ENCODE data around the gene ARHGAP11A. TPM values are rescaled to one million over a fixed set of nuclear protein-coding genes. Genes with fewer than 3 reads are reported as not detected.

ARHGAP11A gene
- total RNA-seq, 1 donor from 2014 or later = 143 TPM

DNA sequence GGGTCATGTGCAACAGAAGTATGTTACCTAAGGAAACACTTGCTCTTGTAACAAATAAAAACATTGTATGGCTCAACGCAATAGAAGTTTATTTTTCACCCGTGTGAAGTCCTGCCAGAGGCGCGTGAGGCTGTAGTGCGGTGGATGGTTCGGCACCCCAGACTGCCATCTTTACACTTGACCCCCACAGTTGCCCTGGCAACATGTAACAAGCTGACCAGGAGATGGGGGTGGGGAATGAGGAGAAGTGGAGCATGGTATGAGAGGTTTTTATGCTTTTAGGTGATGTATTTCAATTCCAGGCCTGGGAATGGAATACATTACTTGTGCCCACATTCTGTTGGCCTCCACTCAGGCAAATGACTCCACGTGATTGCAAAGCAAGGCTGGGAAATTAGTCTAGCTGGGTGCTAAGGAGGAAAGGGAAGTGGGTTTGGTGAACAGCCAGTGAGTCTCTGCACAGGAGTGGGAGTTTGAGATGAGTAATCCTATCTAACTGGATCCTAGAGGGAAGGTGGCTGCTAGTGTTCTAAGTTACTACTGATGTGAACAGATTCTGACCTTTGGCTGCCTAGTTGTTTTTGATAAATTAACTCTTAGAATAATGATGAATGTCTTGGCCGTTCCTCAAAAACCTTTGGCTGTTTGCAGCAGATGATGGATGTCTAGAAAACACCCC, 68.7 kb downstream of the ARHGAP11A start:
- intact Hi-C loops (cut with micrococcal nuclease) = no loop called here

DNA sequence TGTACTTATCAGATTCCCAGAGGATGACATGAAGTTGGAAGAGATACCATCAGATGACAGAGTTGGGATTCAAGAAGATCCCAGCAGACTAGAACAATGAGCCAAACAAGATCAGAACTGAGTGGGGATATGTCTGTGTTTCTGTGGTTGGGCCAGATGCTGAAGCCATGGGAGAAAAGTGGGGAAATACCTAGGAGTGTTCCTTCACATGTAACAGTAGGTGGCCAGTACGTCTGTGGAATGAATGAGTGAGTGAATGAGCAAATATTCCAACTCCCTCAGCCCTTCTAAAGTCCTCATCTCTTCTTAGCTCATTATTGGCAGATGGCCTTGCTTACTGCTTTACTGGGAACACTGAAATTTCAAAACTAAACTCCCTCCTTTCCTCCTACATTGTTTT, 70.3 kb downstream of the ARHGAP11A start:
- intact Hi-C loops (cut with micrococcal nuclease) = no loop called here

DNA sequence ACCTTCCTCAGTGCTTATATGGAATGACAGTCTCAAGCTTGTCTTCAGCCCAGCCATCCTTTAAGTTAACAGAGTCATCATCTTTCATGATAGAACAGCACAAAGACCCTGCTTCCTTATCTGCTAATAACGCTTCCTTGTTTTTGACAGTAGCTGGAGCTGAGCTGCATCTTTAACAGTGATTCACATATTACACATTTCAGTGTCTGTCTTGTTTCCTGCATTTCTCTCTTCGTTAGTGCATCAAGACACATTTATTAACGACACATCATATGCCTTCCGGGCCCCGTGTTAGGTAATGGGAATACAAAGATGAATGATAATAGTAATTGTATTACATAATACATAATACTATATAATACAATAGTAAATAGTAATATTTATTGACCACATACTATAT, 72.3 kb downstream of the ARHGAP11A start:
- intact Hi-C loops (cut with micrococcal nuclease) = no loop called here

DNA sequence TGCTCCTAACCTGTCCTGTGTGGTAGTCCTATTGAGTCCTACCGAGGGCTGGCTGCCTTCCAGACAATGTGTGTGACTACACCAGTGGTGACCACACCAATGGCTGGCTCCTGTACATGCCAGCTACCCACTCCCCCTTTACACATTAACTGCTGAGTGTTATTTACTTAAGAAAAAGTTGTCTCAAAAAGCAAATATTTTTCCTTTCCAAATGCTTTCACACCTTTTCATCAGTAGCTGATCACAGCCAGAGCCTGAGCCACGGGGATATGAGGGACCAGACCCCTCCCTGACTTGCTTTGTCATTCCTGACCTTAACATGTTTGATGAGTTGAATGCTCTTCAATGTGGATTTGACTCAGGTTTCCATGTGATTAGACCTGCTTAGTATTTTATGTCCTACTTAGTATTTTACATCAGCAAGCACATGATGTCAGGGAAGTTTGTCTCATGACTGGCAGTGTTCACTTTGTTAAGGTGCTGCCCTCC, 72.9 kb downstream of the ARHGAP11A start:
- intact Hi-C loops (cut with micrococcal nuclease) = no loop called here

Other genes starting within 250 kb of the ARHGAP11A start
- gene GOLGA8K, start 212.2 kb upstream of the ARHGAP11A start, total RNA-seq = 1.2 and 1.9 TPM in 2 replicates
- 5.3 and 5.7 TPM in 2 replicates for gene GOLGA8O, start 159.9 kb upstream of the ARHGAP11A start, total RNA-seq
- gene GOLGA8N, start 22.0 kb upstream of the ARHGAP11A start, total RNA-seq = 23.0 and 26.7 TPM in 2 replicates
- gene SCG5, start 26.2 kb downstream of the ARHGAP11A start, total RNA-seq = 2.9 and 4.1 TPM in 2 replicates
- gene GREM1, start 102.5 kb downstream of the ARHGAP11A start, total RNA-seq = not detected in 2 replicates